Stimulated activated CD4-positive, alpha-beta T cell treated with anti-CD3 and anti-CD28 coated beads, Interleukin-12 subunit alpha, Interleukin-12 subunit beta, amount 100 ng/mL, for 24 hours (primary cell): ENCODE measurements around the gene ZIC1.

Experiments used
- DNase-seq, 2 experiments: peaks; one replicate each; pipeline ENCODE4 v3.0.0-alpha.2; 2020; ENCODE audit warnings: low read depth in 2 of 2

ZIC1 gene

GRCh38 chr3:147395899-147396711 is 13.1 kb upstream of the ZIC1 start:
- DNase-seq = no peak

- no peak for DNase-seq
These were observed 12.5 kb upstream of the ZIC1 start for GRCh38 chr3:147396712-147397046.

- no peak for DNase-seq
These were observed 11.8 kb upstream of the ZIC1 start for GRCh38 chr3:147397155-147397874.

- DNase-seq = no peak
These were observed 11.0 kb upstream of the ZIC1 start for GRCh38 chr3:147397875-147398812.

GRCh38 chr3:147398813-147399534 is 10.2 kb upstream of the ZIC1 start:
- no peak for DNase-seq

- no peak for DNase-seq
These were observed 9.1 kb upstream of the ZIC1 start for GRCh38 chr3:147400111-147400510.

GRCh38 chr3:147400999-147401398 is 8.2 kb upstream of the ZIC1 start:
- DNase-seq = no peak

- DNase-seq = no peak
These were observed 7.7 kb upstream of the ZIC1 start for GRCh38 chr3:147401421-147401820.

- no peak for DNase-seq
These were observed 7.0 kb upstream of the ZIC1 start for GRCh38 chr3:147402159-147402558.

GRCh38 chr3:147403511-147403910 is 5.7 kb upstream of the ZIC1 start:
- no peak for DNase-seq

GRCh38 chr3:147404000-147404799 is 5.0 kb upstream of the ZIC1 start:
- DNase-seq = no peak

- no peak for DNase-seq
These were observed 4.3 kb upstream of the ZIC1 start for GRCh38 chr3:147404800-147405230.

GRCh38 chr3:147405231-147406027 is 3.7 kb upstream of the ZIC1 start:
- no peak for DNase-seq

GRCh38 chr3:147406028-147406931 is 2.9 kb upstream of the ZIC1 start, which contains the start of gene ZIC4:
Gene ZIC4 (minus strand): TSS chr3:147406543. CDS start chr3:147402797, 3,746 bp downstream.
- DNase-seq = no peak

- no peak for DNase-seq
These were observed 2.1 kb upstream of the ZIC1 start for GRCh38 chr3:147407114-147407497.

GRCh38 chr3:147407498-147408187 is 1.5 kb upstream of the ZIC1 start:
- no peak for DNase-seq

- DNase-seq = no peak
These were observed 721 bp upstream of the ZIC1 start for GRCh38 chr3:147408188-147409100.
